Small intestine (tissue), 7 donors: ENCODE data around the gene AFF1. TPM values are rescaled to one million over a fixed set of nuclear protein-coding genes. Genes with fewer than 3 reads are reported as not detected.

ENCODE experiments used
- DNase-seq, 2 donors: peaks; one replicate each; pipeline versions ENCODE4 v3.0.0 to v3.0.0-alpha.2; 2013
- FAIRE-seq: peaks from 2 replicates; lab custom pipeline; 2012; peaks lifted over from hg19 to GRCh38; lab: Jason Lieb, UNC
- H3K27ac ChIP-seq, 3 donors: one replicate each; pipeline ENCODE4 v1.5.1; 2013; ENCODE audit warnings: low read length in 2 of 3, mild to moderate bottlenecking in 2 of 3, control low read depth in 1 of 3, inconsistent platforms in 1 of 3, low read depth in 1 of 3, moderate library complexity in 1 of 3
- H3K27me3 ChIP-seq, 3 donors: one replicate each; pipeline ENCODE4 v1.6.1; 2013; ENCODE audit warnings: low read length in 3 of 3, inconsistent platforms in 1 of 3; ENCODE audit not compliant: control insufficient read depth in 3 of 3, insufficient read depth in 3 of 3
- H3K36me3 ChIP-seq, 3 donors: one replicate each; pipeline ENCODE4 v1.6.1; 2013; ENCODE audit warnings: low read length in 3 of 3, inconsistent platforms in 1 of 3, low read depth in 1 of 3, mild to moderate bottlenecking in 1 of 3, moderate library complexity in 1 of 3; ENCODE audit not compliant: control insufficient read depth in 3 of 3, insufficient read depth in 2 of 3
- H3K4me1 ChIP-seq, 3 donors: one replicate each; pipeline ENCODE4 v1.6.1; 2013; ENCODE audit warnings: low read length in 2 of 3, inconsistent platforms in 1 of 3, low read depth in 1 of 3, mild to moderate bottlenecking in 1 of 3, moderate library complexity in 1 of 3; ENCODE audit not compliant: control insufficient read depth in 3 of 3, insufficient read depth in 2 of 3
- H3K4me3 ChIP-seq, 3 donors: one replicate each; pipeline ENCODE4 v1.5.1; 2013; ENCODE audit warnings: low read length in 3 of 3, control low read depth in 1 of 3, inconsistent platforms in 1 of 3, low read depth in 1 of 3, mild to moderate bottlenecking in 1 of 3, moderate library complexity in 1 of 3
- H3K9me3 ChIP-seq, 2 donors: one replicate each; pipeline ENCODE4 v1.6.1; 2013; ENCODE audit warnings: low read depth in 1 of 2, low read length in 1 of 2; ENCODE audit not compliant: control insufficient read depth in 2 of 2, insufficient read depth in 1 of 2
- WGBS, 3 donors: extraction: QIAGEN DNeasy Blood & Tissue Kit; methylation state at CpG; one replicate each; pipeline ENCODE4 v1.1.7; 2013; 5-methylcytosine and 5-hydroxymethylcytosine counted together
- polyA plus RNA-seq, 4 donors: library from polyadenylated mRNA; stranded (reverse) in 3 of 4; unstranded in 1 of 4; fragments of 200-250 nt in 3 of 4; fragments of 120-200 nt in 1 of 4; gene quantifications; one replicate each; pipeline versions ENCODE4 v1.2.1 to v1.2.3, GENCODE V29; 2013
- donor health status: healthy with polysubstance abuse.
- donor health status: control.
- donor health status: control.
- donor health status: Bipolar disorder and iron deficiency.
- donor health status: healthy.

Gene AFF1
- polyA plus RNA-seq, 4 donors = 5.4 to 50.7 (median 10.4) TPM

- FAIRE-seq = no peak
- no peak for DNase-seq
- Histone ChIP-seq H3K4me1 (peaks cover 2 to 20% (median 14%) of the 10 kb centered on the region in 3 donors), H3K27me3 (no peaks in the 10 kb centered on the region), H3K27ac (peak overlapping the region in 1 of 3 donors; percentile 71), H3K4me3 (no peak overlapping the region), H3K9me3 (no peaks in the 10 kb centered on the region), H3K36me3 (peaks cover 0 to 18% (median 8%) of the 10 kb centered on the region in 3 donors)
- WGBS, 3 donors = 46 to 53% (median 51%) methylated on average over 3 of the region's 3 CpGs
Observed at GRCh38 chr4:87045659-87046058, 110.8 kb downstream of the AFF1 start.

GRCh38 chr4:87046121-87046551, 111.3 kb downstream of the AFF1 start:
- Histone ChIP-seq H3K9me3 (no peaks in the 10 kb centered on the region), H3K4me1 (peaks cover 2 to 23% (median 14%) of the 10 kb centered on the region in 3 donors), H3K27me3 (no peaks in the 10 kb centered on the region), H3K4me3 (no peak overlapping the region), H3K27ac (peak overlapping the region in 1 of 3 donors; percentile 3), H3K36me3 (peaks cover 0 to 20% (median 8%) of the 10 kb centered on the region in 3 donors)
- no peak for FAIRE-seq
- DNase-seq = no peak
- 68 to 91% (median 82%) methylated on average over 4 of the region's 4 CpGs for WGBS, 3 donors

GRCh38 chr4:87047281-87047798, 112.5 kb downstream of the AFF1 start:
- H3K27ac ChIP-seq = no peak overlapping the region
- DNase-seq (no peak), FAIRE-seq (no peak)
- H3K9me3 ChIP-seq = no peaks in the 10 kb centered on the region
- no peak overlapping the region for H3K4me3 ChIP-seq
- H3K4me1 ChIP-seq = peaks cover 2 to 21% (median 14%) of the 10 kb centered on the region in 3 donors
- H3K27me3 ChIP-seq = no peaks in the 10 kb centered on the region
- 96 to 99% (median 98%) methylated on average over 11 of the region's 11 CpGs for WGBS, 3 donors
- peaks cover 0 to 30% (median 8%) of the 10 kb centered on the region in 3 donors for H3K36me3 ChIP-seq

- no peaks in the 10 kb centered on the region for H3K27me3 ChIP-seq
- peaks cover 6 to 20% (median 17%) of the 10 kb centered on the region in 3 donors for H3K4me1 ChIP-seq
- H3K4me3 ChIP-seq = no peak overlapping the region
- no peak overlapping the region for H3K27ac ChIP-seq
- no peak for FAIRE-seq
- H3K36me3 ChIP-seq = peaks cover 0 to 36% (median 8%) of the 10 kb centered on the region in 3 donors
- no peaks in the 10 kb centered on the region for H3K9me3 ChIP-seq
- 87 to 91% (median 89%) methylated on average over 9 of the region's 9 CpGs for WGBS, 3 donors
- DNase-seq = no peak
Observed at GRCh38 chr4:87049508-87049907, 114.7 kb downstream of the AFF1 start.

GRCh38 chr4:87050596-87050995, 115.8 kb downstream of the AFF1 start:
- H3K27ac ChIP-seq = no peak overlapping the region
- DNase-seq (no peak), FAIRE-seq (no peak)
- H3K27me3 ChIP-seq = no peaks in the 10 kb centered on the region
- no peak overlapping the region for H3K4me3 ChIP-seq
- WGBS, 3 donors = 92 to 94% (median 94%) methylated on average over 12 of the region's 12 CpGs
- peaks cover 10 to 22% (median 17%) of the 10 kb centered on the region in 3 donors for H3K4me1 ChIP-seq
- no peaks in the 10 kb centered on the region for H3K9me3 ChIP-seq
- peaks cover 0 to 36% (median 8%) of the 10 kb centered on the region in 3 donors for H3K36me3 ChIP-seq

- H3K36me3 ChIP-seq = peaks cover 0 to 36% (median 8%) of the 10 kb centered on the region in 3 donors
- peaks cover 10 to 20% (median 17%) of the 10 kb centered on the region in 3 donors for H3K4me1 ChIP-seq
- no peak overlapping the region for H3K27ac ChIP-seq
- 83 to 90% (median 87%) methylated on average over 9 to 10 of the region's 10 CpGs for WGBS, 3 donors
- DNase-seq (no peak), FAIRE-seq (no peak)
- H3K4me3 ChIP-seq = no peak overlapping the region
- no peaks in the 10 kb centered on the region for H3K27me3 ChIP-seq
- no peaks in the 10 kb centered on the region for H3K9me3 ChIP-seq
Observed at GRCh38 chr4:87051121-87051713, 116.4 kb downstream of the AFF1 start.

GRCh38 chr4:87052615-87053014, 117.8 kb downstream of the AFF1 start:
- no peak overlapping the region for H3K27ac ChIP-seq
- H3K36me3 ChIP-seq = peaks cover 0 to 26% (median 2%) of the 10 kb centered on the region in 3 donors
- FAIRE-seq (no peak), DNase-seq (no peak)
- H3K4me3 ChIP-seq = no peak overlapping the region
- peaks cover 10 to 27% (median 26%) of the 10 kb centered on the region in 3 donors for H3K4me1 ChIP-seq
- no peaks in the 10 kb centered on the region for H3K27me3 ChIP-seq
- 91 to 97% (median 94%) methylated on average over 4 of the region's 4 CpGs for WGBS, 3 donors
- no peaks in the 10 kb centered on the region for H3K9me3 ChIP-seq

- Histone ChIP-seq H3K9me3 (no peaks in the 10 kb centered on the region), H3K27ac (no peak overlapping the region), H3K27me3 (no peaks in the 10 kb centered on the region), H3K4me1 (peaks cover 13 to 32% (median 32%) of the 10 kb centered on the region in 3 donors), H3K4me3 (no peak overlapping the region), H3K36me3 (peaks cover 0 to 26% (median 2%) of the 10 kb centered on the region in 3 donors)
- 63 to 72% (median 72%) methylated on average over 3 of the region's 3 CpGs for WGBS, 3 donors
- no peak for FAIRE-seq
- no peak for DNase-seq
Observed at GRCh38 chr4:87053176-87053658, 118.4 kb downstream of the AFF1 start.
